Measurements from ENCODE around the gene EXOC3. TPM values are rescaled to one million over a fixed set of nuclear protein-coding genes. Genes with fewer than 3 reads are reported as not detected.

The EXOC3 gene
- total RNA-seq, 1 donor from 2014 or later: 37.3 TPM

GRCh38 chr5:476102-476813, 33.3 kb downstream of the EXOC3 start:
- no peak for DNase-seq (ENCODE audit: low read depth)
- H3K4me3 ChIP-seq (ENCODE audit: low read depth, low read length): no peak overlapping the region
- peaks cover 42% of the 10 kb centered on the region for H3K27me3 ChIP-seq (ENCODE audit: control insufficient read depth, insufficient read depth, low read length)
- H3K36me3 ChIP-seq (ENCODE audit: control insufficient read depth, insufficient read depth, low read length): no peaks in the 10 kb centered on the region
- TF ChIP-seq CTCF (IDR thresholded peaks at IDR 0.05; ENCODE audit: insufficient read depth, low read length, poor library complexity, severe bottlenecking): no peak

- DNase-seq (ENCODE audit: low read depth): no peak
- TF ChIP-seq CTCF (IDR thresholded peaks at IDR 0.05; ENCODE audit: insufficient read depth, low read length, poor library complexity, severe bottlenecking): no peak
Measured at GRCh38 chr5:476814-477175, 33.8 kb downstream of the EXOC3 start.

GRCh38 chr5:477247-477646, 34.3 kb downstream of the EXOC3 start:
- H3K27me3 ChIP-seq (ENCODE audit: control insufficient read depth, insufficient read depth, low read length): peaks cover 42% of the 10 kb centered on the region
- DNase-seq (ENCODE audit: low read depth): no peak
- TF ChIP-seq CTCF (IDR thresholded peaks at IDR 0.05; ENCODE audit: insufficient read depth, low read length, poor library complexity, severe bottlenecking): no peak
- no peak overlapping the region for H3K4me3 ChIP-seq (ENCODE audit: low read depth, low read length)
- no peaks in the 10 kb centered on the region for H3K36me3 ChIP-seq (ENCODE audit: control insufficient read depth, insufficient read depth, low read length)

More at GRCh38 chr5:476814-477175, 33.8 kb downstream of the EXOC3 start:
- peaks cover 42% of the 10 kb centered on the region for H3K27me3 ChIP-seq (ENCODE audit: control insufficient read depth, insufficient read depth, low read length)
- no peak overlapping the region for H3K4me3 ChIP-seq (ENCODE audit: low read depth, low read length)
- no peaks in the 10 kb centered on the region for H3K36me3 ChIP-seq (ENCODE audit: control insufficient read depth, insufficient read depth, low read length)

- DNase-seq (ENCODE audit: low read depth): no peak
- Histone ChIP-seq H3K4me3 (ENCODE audit: low read depth, low read length) (no peak overlapping the region), H3K27me3 (ENCODE audit: control insufficient read depth, insufficient read depth, low read length) (peaks cover 42% of the 10 kb centered on the region), H3K36me3 (ENCODE audit: control insufficient read depth, insufficient read depth, low read length) (no peaks in the 10 kb centered on the region)
- TF ChIP-seq CTCF (IDR thresholded peaks at IDR 0.05; ENCODE audit: insufficient read depth, low read length, poor library complexity, severe bottlenecking): no peak
Measured at GRCh38 chr5:477871-478270, 34.9 kb downstream of the EXOC3 start.

- DNase-seq (ENCODE audit: low read depth): no peak
- no peak overlapping the region for H3K4me3 ChIP-seq (ENCODE audit: low read depth, low read length)
- no peak for TF ChIP-seq CTCF (IDR thresholded peaks at IDR 0.05; ENCODE audit: insufficient read depth, low read length, poor library complexity, severe bottlenecking)
- peaks cover 42% of the 10 kb centered on the region for H3K27me3 ChIP-seq (ENCODE audit: control insufficient read depth, insufficient read depth, low read length)
- no peaks in the 10 kb centered on the region for H3K36me3 ChIP-seq (ENCODE audit: control insufficient read depth, insufficient read depth, low read length)
Measured at GRCh38 chr5:478369-478981, 35.5 kb downstream of the EXOC3 start.
